Mucosa of descending colon (tissue), 3 donors: ENCODE measurements around the gene GRK7. TPM values are rescaled to one million over a fixed set of nuclear protein-coding genes. Genes with fewer than 3 reads are reported as not detected.
A peak's percentile ranks its signal among the peaks of the same experiment; 100 is the strongest.
"Not testable (repeated sequence)": the region's sequence is repeated elsewhere in the genome, so short reads cannot be mapped to it uniquely, and the experiment has no call there.

Experiments used
- ATAC-seq: fragments of 200-7000 bp; cut with Tn5 transposase; one replicate; pipeline ENCODE4 v1.9.1; 2020; ENCODE audit warnings: mild to moderate bottlenecking, moderate library complexity
- DNase-seq, 3 donors: peaks; one replicate each; pipeline ENCODE4 v3.0.0-alpha.2; 2020
- H3K36me3 ChIP-seq: fragments of 200-600 bp; one replicate; pipeline ENCODE4 v1.8.0; 2021; ENCODE audit warnings: low read depth, mild to moderate bottlenecking
- H3K4me1 ChIP-seq: fragments of 200-600 bp; one replicate; pipeline ENCODE4 v1.8.0; 2021; ENCODE audit warnings: low read depth, mild to moderate bottlenecking
- H3K4me3 ChIP-seq: fragments of 200-600 bp; one replicate; pipeline ENCODE4 v1.8.0; 2021; ENCODE audit warnings: mild to moderate bottlenecking
- H3K9me3 ChIP-seq: fragments of 200-600 bp; one replicate; pipeline ENCODE4 v1.8.0; 2021; ENCODE audit warnings: mild to moderate bottlenecking
- CTCF ChIP-seq: fragments of 200-600 bp; IDR thresholded peaks from one replicate; pipeline ENCODE4 v1.8.0; 2022; ENCODE audit warnings: antibody characterized with exemption, mild to moderate bottlenecking
- intact Hi-C, 2 donors: fragments of 100-400 bp; cut with DNase I in 1 of 2; cut with micrococcal nuclease in 1 of 2; formaldehyde crosslinking; loops; one replicate each; pipeline versions ENCODE4 v1.11.0 to v1.11.1; 2022; cut with DNase I, micrococcal nuclease
- total RNA-seq, 3 donors: library from RNA; stranded (reverse); fragmentation: NEBNext Ultra II Directional in 2 of 3; extraction: Animal tissue kit (Norgen Biotek cat#: 25700) in 2 of 3; gene quantifications; one replicate each; pipeline versions ENCODE4 v1.2.1 to v1.2.4, GENCODE V29; 2021 to 2023
- donor health status: DM: no; HTN: no; CAD: no; lungs with moderate emphysema.
- donor health status: DM: no; HTN: no; CAD: no.
- donor health status: DM: no; HTN: yes; CAD: no.

The GRK7 gene
- total RNA-seq, 3 donors from 2014 or later = not detected

DNA sequence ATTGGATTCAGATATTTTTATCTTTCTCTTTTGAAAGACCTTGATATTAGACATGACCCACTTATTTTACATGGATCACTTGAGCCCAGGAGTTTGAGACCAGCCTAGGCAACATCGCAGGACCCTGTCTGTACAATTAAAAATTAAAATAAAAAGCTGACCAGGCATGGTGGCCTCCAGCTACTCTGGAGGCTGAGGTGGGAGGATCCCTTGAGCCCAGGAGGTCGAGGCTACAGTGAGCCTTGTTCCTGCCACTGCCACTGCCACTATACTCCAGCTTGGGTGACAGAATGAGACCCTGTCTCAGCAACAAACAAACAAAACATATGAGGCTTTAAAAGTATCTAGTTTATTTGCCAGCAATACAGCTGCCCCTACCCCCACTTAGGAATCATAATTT, 23.5 kb upstream of the GRK7 start:
- TF ChIP-seq CTCF = no peak
- no peaks in the 10 kb centered on the region for H3K9me3 ChIP-seq
- ATAC-seq (no peak), DNase-seq (no peak)
- intact Hi-C loops = loop anchor here in 1 of 2 donors (5.0 kb wide), 1 partner anchor 138 kb away; the partner anchor contains the start of gene ATP1B3
- no peak overlapping the region for H3K4me3 ChIP-seq
- H3K4me1 ChIP-seq = peaks cover 36% of the 10 kb centered on the region
- H3K36me3 ChIP-seq = no peaks in the 10 kb centered on the region

GRCh38 chr3:141740349-141740748, 22.9 kb upstream of the GRK7 start:
- no peak for TF ChIP-seq CTCF
- ATAC-seq = peak; percentile 45
- intact Hi-C loops = no loop called here
- no peaks in the 10 kb centered on the region for H3K36me3 ChIP-seq
- H3K4me1 ChIP-seq = peaks cover 36% of the 10 kb centered on the region
- no peaks in the 10 kb centered on the region for H3K9me3 ChIP-seq
- H3K4me3 ChIP-seq = no peak overlapping the region
- DNase-seq = no peak

DNA sequence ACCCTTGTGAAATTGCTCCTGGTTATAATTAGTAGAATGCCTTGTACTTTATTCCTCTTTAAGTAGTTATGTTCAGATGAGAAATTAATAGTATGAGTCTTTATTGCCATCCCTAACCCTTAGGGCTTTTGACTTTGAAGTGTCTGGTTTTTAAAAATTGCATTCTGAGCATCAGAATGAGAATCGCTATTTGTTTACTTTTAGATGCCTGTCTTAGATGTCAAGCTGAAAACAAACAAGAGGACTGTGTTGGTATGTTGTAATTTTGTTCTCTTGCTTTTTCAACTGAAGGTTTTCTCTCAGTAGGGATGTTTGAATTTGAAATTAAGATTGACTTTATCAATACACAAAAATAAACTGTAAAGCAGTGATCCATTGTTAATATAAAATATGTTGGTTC, 19.9 kb upstream of the GRK7 start:
- intact Hi-C loops = no loop called here
- Histone ChIP-seq H3K9me3 (no peaks in the 10 kb centered on the region), H3K4me1 (peaks cover 36% of the 10 kb centered on the region), H3K36me3 (no peaks in the 10 kb centered on the region), H3K4me3 (no peak overlapping the region)
- no peak for ATAC-seq
- TF ChIP-seq CTCF = no peak
- no peak for DNase-seq

- Histone ChIP-seq H3K36me3 (no peaks in the 10 kb centered on the region), H3K4me1 (peaks cover 13% of the 10 kb centered on the region), H3K4me3 (no peak overlapping the region), H3K9me3 (no peaks in the 10 kb centered on the region)
- DNase-seq (no peak), ATAC-seq (no peak)
- TF ChIP-seq CTCF = no peak
- intact Hi-C loops = no loop called here
These were observed 16.2 kb upstream of the GRK7 start for GRCh38 chr3:141746962-141747361.

DNA sequence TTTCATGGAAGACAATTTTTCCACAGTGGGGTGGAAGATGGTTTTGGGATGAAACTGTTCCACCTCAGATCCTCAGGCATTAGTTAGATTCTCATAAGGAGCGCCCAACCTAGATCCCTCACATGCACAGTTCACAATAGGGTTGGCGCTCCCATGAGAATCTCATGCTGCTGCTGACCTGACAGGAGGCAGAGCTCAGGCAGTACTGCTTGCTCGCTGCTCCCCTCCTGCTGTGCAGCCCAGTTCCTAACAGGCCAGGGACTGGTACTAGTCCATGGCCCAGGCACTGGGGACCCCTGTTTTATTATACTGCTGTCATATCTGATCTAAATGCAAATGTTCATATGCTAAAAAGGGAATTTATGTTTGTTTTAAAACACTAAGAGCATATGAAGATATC, 9.8 kb upstream of the GRK7 start:
- ATAC-seq (no peak), DNase-seq (no peak)
- Histone ChIP-seq H3K9me3 (no peaks in the 10 kb centered on the region), H3K36me3 (no peaks in the 10 kb centered on the region), H3K4me1 (no peaks in the 10 kb centered on the region), H3K4me3 (no peak overlapping the region)
- no peak for TF ChIP-seq CTCF
- intact Hi-C loops = no loop called here

- DNase-seq (no peak), ATAC-seq (no peak)
- intact Hi-C loops = no loop called here
- no peak overlapping the region for H3K4me3 ChIP-seq
- H3K9me3 ChIP-seq = no peaks in the 10 kb centered on the region
- no peaks in the 10 kb centered on the region for H3K36me3 ChIP-seq
- TF ChIP-seq CTCF = no peak
- no peaks in the 10 kb centered on the region for H3K4me1 ChIP-seq
These were observed 9.2 kb upstream of the GRK7 start for GRCh38 chr3:141754032-141754431.

- H3K36me3 ChIP-seq, H3K9me3 ChIP-seq, ATAC-seq, H3K4me3 ChIP-seq, intact Hi-C loops, H3K4me1 ChIP-seq: not testable (repeated sequence)
- peak in 1 of 3 donors; percentile 51 for DNase-seq
These were observed 656 bp upstream of the GRK7 start for GRCh38 chr3:141762552-141762951.
